Transverse colon (tissue), 3 donors: Measurements from ENCODE around the gene CST4.

Experiments used
- CTCF ChIP-seq, 5 experiments: fragments of 200-600 bp in 3 of 5; fragments of 450-650 bp in 2 of 5; sonication (generic) in 3 of 5; IDR thresholded peaks; 1 replicate in 2 of 5; 2 replicates in 3 of 5; pipeline ENCODE4 v1.5.1; 2016 to 2017; ENCODE audit warnings: antibody characterized with exemption in 5 of 5, inconsistent platforms in 3 of 5, mild to moderate bottlenecking in 2 of 5, moderate library complexity in 1 of 5
- POLR2A ChIP-seq: fragments of 450-650 bp; IDR thresholded peaks from one replicate; pipeline ENCODE4 v1.6.1; 2016; ENCODE audit warnings: antibody characterized with exemption, mild to moderate bottlenecking, moderate library complexity

- TF ChIP-seq CTCF (IDR thresholded peaks at IDR 0.05) (no peak), POLR2A (no peak)
Measured at GRCh38 chr20:23690581-23690980, 1.7 kb upstream of the CST4 start.
